GM12801 (cell line): ENCODE results near the gene HMMR.

Experiments
- TF ChIP-seq, protein P1 (sequence below): IDR thresholded peaks from one replicate; pipeline ENCODE4 v1.5.1; 2011; ENCODE audit warnings: control low read depth; ENCODE audit not compliant: insufficient read length; ENCODE audit errors: extremely low read depth

HMMR gene

DNA sequence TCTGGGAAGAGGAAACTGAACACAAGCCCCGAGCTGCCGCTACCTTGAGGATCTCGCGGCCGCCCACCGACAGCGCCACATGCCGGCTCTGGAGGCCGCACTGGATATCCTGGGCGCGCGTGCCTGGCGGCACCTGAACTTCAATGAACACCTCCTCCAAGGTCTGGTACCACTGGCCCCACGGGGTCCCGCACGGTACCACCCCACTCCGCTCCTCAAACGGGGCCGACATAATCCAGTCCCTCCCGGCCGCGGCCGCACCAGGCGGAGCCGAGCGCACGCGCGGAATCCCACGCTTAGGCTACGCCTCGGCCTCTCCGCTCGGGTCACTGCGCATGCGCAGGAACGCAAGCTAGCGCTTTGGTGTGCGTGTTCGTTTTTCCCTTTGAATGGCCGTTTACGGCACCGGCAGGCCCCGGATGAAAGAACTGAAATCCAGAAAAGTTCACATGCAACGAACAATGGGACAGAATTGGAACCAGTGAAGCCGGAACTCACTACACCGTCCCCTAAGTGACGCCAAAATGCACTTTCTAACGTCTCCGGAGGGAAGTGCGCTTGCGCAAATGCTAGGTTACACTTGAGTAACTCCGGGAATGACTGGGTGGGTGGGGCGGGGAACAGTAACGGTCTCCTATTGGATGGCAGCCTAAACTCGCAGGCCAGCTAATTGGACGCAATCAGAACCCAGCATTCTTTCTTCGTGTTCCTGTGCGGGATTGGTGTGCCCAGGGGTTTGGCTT lies 442 bp upstream of the HMMR start, which contains the start of gene NUDCD2:
NUDCD2 (minus strand) TSS at position 284 of the 743 bp plus-strand sequence; CDS start at position 232, 52 bp downstream.
- TF ChIP-seq, protein P1, sequence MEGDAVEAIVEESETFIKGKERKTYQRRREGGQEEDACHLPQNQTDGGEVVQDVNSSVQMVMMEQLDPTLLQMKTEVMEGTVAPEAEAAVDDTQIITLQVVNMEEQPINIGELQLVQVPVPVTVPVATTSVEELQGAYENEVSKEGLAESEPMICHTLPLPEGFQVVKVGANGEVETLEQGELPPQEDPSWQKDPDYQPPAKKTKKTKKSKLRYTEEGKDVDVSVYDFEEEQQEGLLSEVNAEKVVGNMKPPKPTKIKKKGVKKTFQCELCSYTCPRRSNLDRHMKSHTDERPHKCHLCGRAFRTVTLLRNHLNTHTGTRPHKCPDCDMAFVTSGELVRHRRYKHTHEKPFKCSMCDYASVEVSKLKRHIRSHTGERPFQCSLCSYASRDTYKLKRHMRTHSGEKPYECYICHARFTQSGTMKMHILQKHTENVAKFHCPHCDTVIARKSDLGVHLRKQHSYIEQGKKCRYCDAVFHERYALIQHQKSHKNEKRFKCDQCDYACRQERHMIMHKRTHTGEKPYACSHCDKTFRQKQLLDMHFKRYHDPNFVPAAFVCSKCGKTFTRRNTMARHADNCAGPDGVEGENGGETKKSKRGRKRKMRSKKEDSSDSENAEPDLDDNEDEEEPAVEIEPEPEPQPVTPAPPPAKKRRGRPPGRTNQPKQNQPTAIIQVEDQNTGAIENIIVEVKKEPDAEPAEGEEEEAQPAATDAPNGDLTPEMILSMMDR, result no peak

DNA sequence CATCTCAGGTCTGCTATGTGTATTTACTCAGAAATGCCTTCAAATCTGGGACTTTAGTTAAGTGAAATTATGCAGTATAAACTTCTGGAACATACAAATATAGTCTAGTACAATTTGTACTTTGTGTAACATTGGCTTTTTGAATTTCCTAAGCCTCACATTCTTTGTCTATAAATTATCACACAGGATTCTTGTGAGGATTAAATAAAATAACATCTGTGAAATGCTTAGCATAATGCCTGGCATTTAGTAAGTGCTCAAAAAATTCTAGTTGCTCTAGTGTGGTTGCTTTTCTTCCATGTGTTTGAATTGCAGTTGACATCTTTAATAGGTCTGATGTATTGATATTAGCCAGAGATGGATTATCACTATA lies 2.6 kb downstream of the HMMR start:
- TF ChIP-seq, protein P1, result no peak

DNA sequence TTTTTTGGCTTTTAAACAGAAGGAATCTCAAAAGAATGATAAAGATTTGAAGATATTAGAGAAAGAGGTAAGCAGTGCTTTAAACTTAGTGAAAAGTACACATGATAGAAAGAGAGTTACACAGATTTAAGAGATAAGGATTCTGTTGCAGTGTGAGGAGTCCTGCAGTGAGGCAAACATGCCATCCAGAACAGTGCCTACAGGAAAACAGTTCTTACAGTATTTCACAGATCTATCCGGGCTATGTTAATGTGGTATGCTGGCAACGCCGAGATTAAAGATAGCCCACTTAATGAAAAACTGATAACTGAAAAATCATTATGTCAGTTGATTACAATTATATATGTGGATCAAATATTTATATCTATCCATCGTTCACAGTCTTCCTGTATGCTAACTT lies 7.2 kb downstream of the HMMR start:
- TF ChIP-seq, protein P1, result no peak

DNA sequence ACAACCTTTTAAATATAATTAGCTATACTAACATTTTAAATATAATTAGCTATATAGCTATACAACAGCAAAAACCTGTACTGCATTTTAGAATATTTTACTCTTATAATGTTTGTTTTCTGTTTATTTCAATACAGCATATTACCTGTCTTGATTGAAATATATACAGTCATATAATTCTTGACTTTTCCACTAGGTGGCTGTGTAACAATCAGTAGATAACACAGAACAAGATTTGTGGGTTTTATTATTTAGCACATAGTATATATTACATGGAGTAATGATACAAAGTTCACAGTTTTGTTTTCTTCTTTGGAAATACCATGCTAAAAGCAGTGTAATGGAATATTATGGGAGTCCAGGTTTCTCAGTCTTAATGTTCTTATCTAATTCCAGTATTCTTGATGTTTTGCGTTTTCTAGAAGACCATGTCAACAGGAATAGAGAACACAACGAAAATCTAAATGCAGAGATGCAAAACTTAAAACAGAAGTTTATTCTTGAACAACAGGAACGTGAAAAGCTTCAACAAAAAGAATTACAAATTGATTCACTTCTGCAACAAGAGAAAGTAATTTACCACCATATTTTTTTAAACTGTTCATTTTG lies 13.3 kb downstream of the HMMR start:
- TF ChIP-seq, protein P1, result no peak

DNA sequence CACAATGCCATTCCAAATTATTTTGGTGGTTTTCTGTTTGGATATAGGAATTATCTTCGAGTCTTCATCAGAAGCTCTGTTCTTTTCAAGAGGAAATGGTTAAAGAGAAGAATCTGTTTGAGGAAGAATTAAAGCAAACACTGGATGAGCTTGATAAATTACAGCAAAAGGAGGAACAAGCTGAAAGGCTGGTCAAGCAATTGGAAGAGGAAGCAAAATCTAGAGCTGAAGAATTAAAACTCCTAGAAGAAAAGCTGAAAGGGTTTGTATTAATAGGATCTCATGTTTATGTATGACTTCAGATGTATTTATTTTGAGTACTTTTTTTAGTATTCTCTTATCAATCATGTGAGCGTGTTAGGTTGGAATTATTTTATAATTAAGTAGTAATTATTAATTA lies 15.0 kb downstream of the HMMR start:
- TF ChIP-seq, protein P1, result no peak

DNA sequence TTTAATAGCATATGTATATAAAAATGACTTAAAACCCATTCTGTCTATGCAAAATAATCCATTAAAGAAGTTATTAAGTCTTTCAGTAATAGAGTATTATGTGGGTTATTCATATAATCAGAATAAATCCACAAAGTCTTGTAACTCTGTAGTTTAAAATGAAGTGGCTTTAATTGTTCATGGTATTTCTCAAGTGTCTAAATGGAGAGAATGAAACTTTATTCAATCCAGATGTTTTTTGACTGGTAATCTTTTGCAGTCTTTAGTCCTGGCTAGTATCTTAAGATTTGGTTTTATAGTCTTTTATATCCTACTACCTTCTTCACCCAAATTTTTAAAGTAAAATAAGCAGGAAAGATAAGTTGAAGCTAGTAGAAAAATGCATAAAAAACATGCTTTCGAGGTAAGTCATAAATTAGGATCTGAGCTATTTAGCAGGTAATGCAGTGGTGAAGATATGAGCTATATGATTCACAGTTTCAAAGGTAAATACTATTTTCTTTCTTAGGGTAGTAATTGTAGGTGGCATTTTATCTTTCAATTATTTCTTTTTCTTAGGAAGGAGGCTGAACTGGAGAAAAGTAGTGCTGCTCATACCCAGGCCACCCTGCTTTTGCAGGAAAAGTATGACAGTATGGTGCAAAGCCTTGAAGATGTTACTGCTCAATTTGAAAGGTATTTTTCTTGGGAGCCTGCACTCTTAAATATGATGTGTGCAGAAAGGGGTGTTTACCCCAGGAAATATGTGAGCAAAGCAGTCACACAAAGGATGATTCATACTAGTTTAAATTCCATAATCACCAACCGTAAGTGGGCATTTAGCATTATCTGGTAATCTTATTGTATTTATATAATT lies 17.9 kb downstream of the HMMR start:
- TF ChIP-seq, protein P1, result no peak

DNA sequence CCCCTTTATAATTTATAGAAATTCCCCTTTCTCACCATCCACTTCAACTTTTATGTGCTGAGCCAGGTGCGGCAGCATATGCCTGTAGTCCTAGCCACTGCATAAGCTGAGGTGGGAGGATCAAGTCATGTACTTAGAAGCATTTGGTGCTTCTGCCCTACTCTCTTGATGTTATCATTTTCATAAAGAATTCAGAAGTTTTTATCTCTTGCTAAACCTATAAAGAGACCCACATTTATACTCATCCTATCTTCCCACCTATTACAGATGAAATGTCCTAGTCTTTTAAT lies 18.5 kb downstream of the HMMR start:
- TF ChIP-seq, protein P1, result no peak
